Activated CD8-positive, alpha-beta T cell treated with anti-CD3 and anti-CD28 coated beads for 36 hours (primary cell): ENCODE results near the gene SHLD2. TPM values are rescaled to one million over a fixed set of nuclear protein-coding genes. Genes with fewer than 3 reads are reported as not detected.
A peak's percentile ranks its signal among the peaks of the same experiment; 100 is the strongest.

Source experiments
- ATAC-seq: fragments of 200-7000 bp; cut with Tn5 transposase; one replicate; pipeline ENCODE4 v1.10.0; 2021; ENCODE audit warnings: mild to moderate bottlenecking, moderate library complexity
- CTCF ChIA-PET: fragments of 350-600 bp; sonication (Branson Sonifier 250); formaldehyde crosslinking; loops from one replicate; lab custom pipeline; 2021; ENCODE audit warnings: antibody characterized with exemption; lab: Charles Lee
- POLR2A ChIA-PET: fragments of 350-600 bp; sonication (Branson Sonifier 250); formaldehyde crosslinking; loops from one replicate; lab custom pipeline; 2021; ENCODE audit warnings: antibody characterized with exemption; lab: Charles Lee
- DNase-seq: peaks from one replicate; pipeline ENCODE4 v3.0.0-alpha.2; 2020
- H3K27ac Mint-ChIP-seq: one replicate; pipeline ENCODE4 v1.8.0; 2021; ENCODE audit warnings: mild to moderate bottlenecking, mixed read lengths
- H3K27me3 Mint-ChIP-seq: one replicate; pipeline ENCODE4 v1.8.0; 2021; ENCODE audit warnings: mixed read lengths
- H3K36me3 Mint-ChIP-seq: one replicate; pipeline ENCODE4 v1.8.0; 2021; ENCODE audit warnings: low read depth, mixed read lengths
- H3K4me1 Mint-ChIP-seq: one replicate; pipeline ENCODE4 v1.8.0; 2021; ENCODE audit warnings: low read depth, mixed read lengths
- H3K4me3 Mint-ChIP-seq: one replicate; pipeline ENCODE4 v1.8.0; 2021; ENCODE audit warnings: mild to moderate bottlenecking, moderate library complexity, mixed read lengths
- H3K9me3 Mint-ChIP-seq: one replicate; pipeline ENCODE4 v1.8.0; 2021; ENCODE audit warnings: mixed read lengths
- intact Hi-C: fragments of 100-400 bp; cut with micrococcal nuclease; formaldehyde crosslinking; loops from one replicate; pipeline ENCODE4 v1.10.0; 2022
- total RNA-seq, 2 experiments: library from RNA; stranded (reverse); gene quantifications; one replicate each; pipeline ENCODE4 v1.2.3, GENCODE V29; 2021
- TF ChIP-seq, protein P1 (sequence below): fragments of 200-600 bp; IDR thresholded peaks from one replicate; pipeline ENCODE4 v1.8.0; 2022; ENCODE audit warnings: antibody characterized with exemption, mild to moderate bottlenecking

The SHLD2 gene, protein sequence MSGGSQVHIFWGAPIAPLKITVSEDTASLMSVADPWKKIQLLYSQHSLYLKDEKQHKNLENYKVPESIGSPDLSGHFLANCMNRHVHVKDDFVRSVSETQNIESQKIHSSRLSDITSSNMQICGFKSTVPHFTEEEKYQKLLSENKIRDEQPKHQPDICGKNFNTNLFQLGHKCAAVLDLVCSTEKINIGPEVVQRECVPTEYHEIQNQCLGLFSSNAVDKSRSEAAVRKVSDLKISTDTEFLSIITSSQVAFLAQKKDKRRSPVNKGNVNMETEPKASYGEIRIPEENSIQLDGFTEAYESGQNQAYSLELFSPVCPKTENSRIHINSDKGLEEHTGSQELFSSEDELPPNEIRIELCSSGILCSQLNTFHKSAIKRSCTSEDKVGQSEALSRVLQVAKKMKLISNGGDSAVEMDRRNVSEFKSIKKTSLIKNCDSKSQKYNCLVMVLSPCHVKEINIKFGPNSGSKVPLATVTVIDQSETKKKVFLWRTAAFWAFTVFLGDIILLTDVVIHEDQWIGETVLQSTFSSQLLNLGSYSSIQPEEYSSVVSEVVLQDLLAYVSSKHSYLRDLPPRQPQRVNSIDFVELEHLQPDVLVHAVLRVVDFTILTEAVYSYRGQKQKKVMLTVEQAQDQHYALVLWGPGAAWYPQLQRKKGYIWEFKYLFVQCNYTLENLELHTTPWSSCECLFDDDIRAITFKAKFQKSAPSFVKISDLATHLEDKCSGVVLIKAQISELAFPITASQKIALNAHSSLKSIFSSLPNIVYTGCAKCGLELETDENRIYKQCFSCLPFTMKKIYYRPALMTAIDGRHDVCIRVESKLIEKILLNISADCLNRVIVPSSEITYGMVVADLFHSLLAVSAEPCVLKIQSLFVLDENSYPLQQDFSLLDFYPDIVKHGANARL
- total RNA-seq: 10 to 100 TPM; 32.3 to 33.1 TPM

DNA sequence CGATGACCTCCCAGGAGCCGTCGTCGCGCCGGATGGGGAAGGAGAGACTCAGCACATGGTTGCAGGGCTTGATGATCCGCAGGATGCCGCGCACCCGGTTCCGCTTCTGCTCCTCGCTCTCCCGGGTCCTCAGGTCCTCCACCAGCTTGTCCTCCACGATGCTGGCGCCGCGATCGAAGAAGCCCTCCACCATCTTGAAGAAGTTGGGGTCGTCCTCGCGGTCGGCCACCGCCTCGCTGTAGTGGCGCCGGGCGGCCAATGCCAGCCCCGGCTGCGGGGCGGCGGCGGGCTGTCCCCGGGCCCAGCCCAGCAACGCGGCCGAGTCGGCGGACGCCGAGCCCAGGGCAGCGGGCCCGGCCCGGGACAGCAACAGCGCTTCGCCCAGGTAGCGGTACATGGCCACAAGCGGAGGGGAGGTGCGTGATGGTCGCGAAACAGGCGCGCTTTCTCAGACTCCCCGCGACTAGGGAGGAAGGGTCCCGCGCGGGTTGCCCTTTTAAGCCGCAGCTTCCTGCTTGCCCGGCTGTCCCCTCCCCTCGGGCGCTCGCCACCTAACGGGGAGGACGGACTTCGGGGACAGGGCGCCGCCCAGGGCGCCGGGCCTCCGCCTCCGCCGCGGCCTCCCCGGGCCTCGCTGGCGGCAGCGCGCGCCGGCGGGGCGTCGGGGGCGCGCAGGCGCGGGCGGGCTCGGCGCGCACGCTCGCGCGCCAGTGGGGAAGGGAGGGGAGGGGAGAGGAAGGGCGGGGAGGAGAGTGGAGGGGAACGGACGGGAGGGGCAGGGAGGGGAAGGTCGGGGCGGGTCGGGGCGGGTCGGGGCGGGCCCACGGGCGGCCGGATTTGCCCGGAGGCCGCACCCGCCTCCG is at the start of gene SHLD2, which contains the start of gene GLUD1:
Gene SHLD2 (plus strand): TSS at position 834 of the 863 bp plus-strand sequence. CDS start 56,149 bp downstream, outside the sequence.
Gene GLUD1 (minus strand): TSS at position 471 of the 863 bp plus-strand sequence. CDS start 74 bp downstream, at position 397.
- Mint-ChIP-seq H3K27me3 (no peaks in the 10 kb centered on the region), H3K4me1 (peaks cover 48% of the 10 kb centered on the region), H3K9me3 (no peaks in the 10 kb centered on the region), H3K36me3 (peaks cover 40% of the 10 kb centered on the region), H3K27ac (peak within 1 kb of the TSS; percentile 96), H3K4me3 (peak within 1 kb of the TSS; percentile 96)
- ChIA-PET POLR2A (interaction anchor here (1.0 to 2.7 kb wide), 3 partner anchors 10 to 156 kb away, joined by 3 to 12 read pairs (median 6); no protein-coding TSS in a partner anchor), CTCF (interaction anchor here (1.2 to 1.3 kb wide), 2 partner anchors 10 to 128 kb away, joined by 3 read pairs; no protein-coding TSS in a partner anchor)
- DNase-seq (peak; percentile 92), ATAC-seq (peak; percentile 77)
- TF ChIP-seq, protein P1, sequence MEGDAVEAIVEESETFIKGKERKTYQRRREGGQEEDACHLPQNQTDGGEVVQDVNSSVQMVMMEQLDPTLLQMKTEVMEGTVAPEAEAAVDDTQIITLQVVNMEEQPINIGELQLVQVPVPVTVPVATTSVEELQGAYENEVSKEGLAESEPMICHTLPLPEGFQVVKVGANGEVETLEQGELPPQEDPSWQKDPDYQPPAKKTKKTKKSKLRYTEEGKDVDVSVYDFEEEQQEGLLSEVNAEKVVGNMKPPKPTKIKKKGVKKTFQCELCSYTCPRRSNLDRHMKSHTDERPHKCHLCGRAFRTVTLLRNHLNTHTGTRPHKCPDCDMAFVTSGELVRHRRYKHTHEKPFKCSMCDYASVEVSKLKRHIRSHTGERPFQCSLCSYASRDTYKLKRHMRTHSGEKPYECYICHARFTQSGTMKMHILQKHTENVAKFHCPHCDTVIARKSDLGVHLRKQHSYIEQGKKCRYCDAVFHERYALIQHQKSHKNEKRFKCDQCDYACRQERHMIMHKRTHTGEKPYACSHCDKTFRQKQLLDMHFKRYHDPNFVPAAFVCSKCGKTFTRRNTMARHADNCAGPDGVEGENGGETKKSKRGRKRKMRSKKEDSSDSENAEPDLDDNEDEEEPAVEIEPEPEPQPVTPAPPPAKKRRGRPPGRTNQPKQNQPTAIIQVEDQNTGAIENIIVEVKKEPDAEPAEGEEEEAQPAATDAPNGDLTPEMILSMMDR: no peak
- intact Hi-C loops: no loop called here

DNA sequence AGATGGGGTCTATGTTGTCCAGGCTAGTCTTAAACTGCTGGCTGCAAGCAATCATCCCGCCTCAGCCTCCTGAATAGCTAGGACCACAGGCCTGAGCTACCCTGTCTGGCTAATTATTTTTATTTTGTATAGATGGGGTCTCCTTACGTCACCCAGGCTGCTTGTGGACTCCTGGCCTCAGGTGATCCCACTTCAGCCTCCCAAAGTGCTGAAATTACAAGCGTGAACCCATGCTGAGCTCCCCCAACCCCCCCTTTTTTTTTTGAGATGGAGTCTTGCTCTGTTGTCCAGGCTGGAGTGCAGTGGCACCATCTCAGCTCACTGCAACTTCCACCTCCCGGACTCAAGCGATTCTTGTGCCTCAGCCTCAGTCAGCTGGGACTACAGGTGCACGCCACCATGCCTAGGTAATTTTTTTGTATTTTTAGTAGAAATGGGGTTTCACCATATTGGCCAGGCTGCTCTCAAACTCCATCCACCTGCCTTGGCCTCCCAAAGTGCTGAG is 49.5 kb upstream of the SHLD2 start:
- Mint-ChIP-seq H3K27ac (no peak overlapping the region), H3K9me3 (no peaks in the 10 kb centered on the region), H3K4me1 (no peaks in the 10 kb centered on the region), H3K4me3 (no peak overlapping the region), H3K36me3 (peaks cover 36% of the 10 kb centered on the region), H3K27me3 (no peaks in the 10 kb centered on the region)
- DNase-seq (no peak), ATAC-seq (no peak)
- ChIA-PET CTCF (no interaction called here), POLR2A (interaction anchor here (0.9 kb wide), 1 partner anchor 9 kb away, joined by 3 read pairs; no protein-coding TSS in a partner anchor)
- intact Hi-C loops: no loop called here
- TF ChIP-seq, protein P1: no peak

DNA sequence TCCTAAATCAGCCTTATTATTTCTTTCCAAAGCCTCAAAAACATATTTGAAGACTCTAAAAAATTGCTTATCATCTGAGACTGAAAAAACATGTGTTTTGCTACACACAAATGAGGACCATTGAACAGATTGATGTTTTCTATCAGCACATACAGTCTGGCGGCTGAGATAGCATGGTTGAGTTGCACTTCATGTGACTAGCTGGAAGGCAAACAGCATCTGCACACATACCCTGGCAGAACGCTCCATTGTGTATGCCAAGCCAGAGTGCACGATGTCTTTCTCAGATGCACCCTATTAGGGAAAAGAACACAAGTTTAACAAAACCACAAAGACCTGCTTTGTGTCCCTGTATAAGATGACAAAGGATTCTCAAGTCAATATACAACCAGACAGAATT is 41.9 kb upstream of the SHLD2 start:
- Mint-ChIP-seq H3K4me1 (no peaks in the 10 kb centered on the region), H3K27ac (no peak overlapping the region), H3K27me3 (no peaks in the 10 kb centered on the region), H3K9me3 (no peaks in the 10 kb centered on the region), H3K36me3 (peaks cover 34% of the 10 kb centered on the region), H3K4me3 (no peak overlapping the region)
- ATAC-seq (no peak), DNase-seq (no peak)
- TF ChIP-seq, protein P1: no peak
- CTCF ChIA-PET: interaction anchor here (0.8 to 1.5 kb wide), 3 partner anchors 13 to 92 kb away, joined by 3 to 5 read pairs (median 3); no protein-coding TSS in a partner anchor
- POLR2A ChIA-PET: no interaction called here
- intact Hi-C loops: no loop called here

DNA sequence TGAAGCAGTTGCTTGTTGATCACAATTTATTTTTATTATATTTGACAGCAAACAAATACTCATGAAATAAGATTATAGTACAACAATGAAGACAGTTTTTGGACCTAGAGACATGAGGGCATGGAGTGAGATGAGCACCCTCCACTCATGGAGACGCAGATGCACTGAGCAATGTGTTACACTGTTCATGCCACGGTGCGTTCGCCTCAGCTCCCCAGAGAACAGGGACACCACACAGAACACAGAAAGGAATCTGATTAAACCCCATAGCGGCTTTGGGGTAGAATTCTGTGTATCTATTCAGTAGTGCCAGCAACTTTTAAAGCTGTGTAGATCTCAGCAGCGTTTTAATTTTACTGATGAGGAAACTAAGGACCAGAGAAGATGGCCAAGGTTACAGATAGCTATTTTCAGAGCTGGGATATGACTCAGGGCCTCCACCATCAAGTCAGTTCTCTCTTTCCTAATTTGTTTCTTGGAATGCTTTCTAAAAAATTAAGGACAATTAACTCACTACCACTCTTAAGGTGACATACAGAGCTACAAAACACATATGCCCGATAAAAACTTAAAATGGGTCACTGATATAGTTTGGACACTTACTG is 41.3 kb upstream of the SHLD2 start:
- Mint-ChIP-seq H3K9me3 (no peaks in the 10 kb centered on the region), H3K27me3 (no peaks in the 10 kb centered on the region), H3K4me3 (no peak overlapping the region), H3K27ac (no peak overlapping the region), H3K36me3 (peaks cover 34% of the 10 kb centered on the region), H3K4me1 (no peaks in the 10 kb centered on the region)
- ATAC-seq (no peak), DNase-seq (no peak)
- TF ChIP-seq, protein P1: no peak
- POLR2A ChIA-PET: no interaction called here
- CTCF ChIA-PET: interaction anchor here (0.8 to 1.5 kb wide), 3 partner anchors 12 to 93 kb away, joined by 3 to 5 read pairs (median 3); no protein-coding TSS in a partner anchor
- intact Hi-C loops: no loop called here
